BLaER1 treated with 17β-estradiol and CSF1 and Interleukin-3, amounts not matched to agents 10 nM and 100 nM (cell line): ENCODE measurements around the gene MNX1.

ENCODE experiments used
- H3K27ac ChIP-seq, 11 experiments: shearing (Covaris generic); formaldehyde crosslinking; 2 replicates each; pipeline ENCODE4 v1.8.1; 2022
- H3K27me3 ChIP-seq, 11 experiments: shearing (Covaris generic); formaldehyde crosslinking; 2 replicates each; pipeline ENCODE4 v1.8.1; 2022
- H3K36me3 ChIP-seq, 11 experiments: shearing (Covaris generic); formaldehyde crosslinking; 2 replicates each; pipeline ENCODE4 v1.8.1; 2022
- H3K4me1 ChIP-seq, 10 experiments: shearing (Covaris generic); formaldehyde crosslinking; 2 replicates each; pipeline ENCODE4 v1.8.1; 2022
- H3K4me2 ChIP-seq, 11 experiments: shearing (Covaris generic); formaldehyde crosslinking; 2 replicates each; pipeline ENCODE4 v1.8.1; 2022
- H3K4me3 ChIP-seq, 10 experiments: shearing (Covaris generic); formaldehyde crosslinking; 2 replicates each; pipeline ENCODE4 v1.8.1; 2022
- H3K9ac ChIP-seq, 11 experiments: shearing (Covaris generic); formaldehyde crosslinking; 2 replicates each; pipeline ENCODE4 v1.8.1; 2022
- H3K9me3 ChIP-seq, 11 experiments: shearing (Covaris generic); formaldehyde crosslinking; replicated peaks in 1 of 11; 2 replicates each; pipeline ENCODE4 v1.8.1; 2022
- H4K20me1 ChIP-seq, 11 experiments: shearing (Covaris generic); formaldehyde crosslinking; 2 replicates each; pipeline ENCODE4 v1.8.1; 2022
- Cebpa-rat ChIP-seq, 11 experiments: shearing (Covaris generic); IDR thresholded peaks; 2 replicates each; pipeline ENCODE4 v1.8.1; 2022

MNX1 gene

GRCh38 chr7:157046681-157047080 lies 36.2 kb upstream of the MNX1 start:
- no peak overlapping the region for H3K4me2 ChIP-seq
- no peak overlapping the region for H3K4me3 ChIP-seq
- no peak for TF ChIP-seq Cebpa-rat (IDR thresholded peaks at IDR 0.05)
- no peaks in the 10 kb centered on the region for H3K9me3 ChIP-seq
- no peaks in the 10 kb centered on the region for H3K36me3 ChIP-seq
- no peak overlapping the region for H3K9ac ChIP-seq
- H3K4me1 ChIP-seq: no peaks in the 10 kb centered on the region
- H3K27ac ChIP-seq: no peak overlapping the region
- H3K27me3 ChIP-seq: no peaks in the 10 kb centered on the region
- no peaks in the 10 kb centered on the region; a peak in 1 of 22 replicates for H4K20me1 ChIP-seq

GRCh38 chr7:157044943-157045660 lies 34.6 kb upstream of the MNX1 start:
- Histone ChIP-seq H3K4me3 (no peak overlapping the region), H3K4me2 (no peak overlapping the region), H3K36me3 (no peaks in the 10 kb centered on the region), H3K9me3 (no peaks in the 10 kb centered on the region), H3K27me3 (no peaks in the 10 kb centered on the region), H4K20me1 (no peaks in the 10 kb centered on the region; a peak in 2 of 22 replicates), H3K4me1 (no peaks in the 10 kb centered on the region), H3K9ac (no peak overlapping the region), H3K27ac (no peak overlapping the region)
- TF ChIP-seq Cebpa-rat (IDR thresholded peaks at IDR 0.05): no peak

- TF ChIP-seq Cebpa-rat (IDR thresholded peaks at IDR 0.05): no peak
- Histone ChIP-seq H3K9ac (no peak overlapping the region), H3K27ac (no peak overlapping the region), H3K4me1 (no peaks in the 10 kb centered on the region), H3K9me3 (no peaks in the 10 kb centered on the region), H3K27me3 (no peaks in the 10 kb centered on the region), H3K4me2 (no peak overlapping the region), H4K20me1 (no peaks in the 10 kb centered on the region; a peak in 2 of 22 replicates), H3K36me3 (no peaks in the 10 kb centered on the region), H3K4me3 (no peak overlapping the region)
These were observed 33.8 kb upstream of the MNX1 start for GRCh38 chr7:157044147-157044687.

- H3K27ac ChIP-seq: no peak overlapping the region
- H3K4me1 ChIP-seq: no peaks in the 10 kb centered on the region
- TF ChIP-seq Cebpa-rat (IDR thresholded peaks at IDR 0.05): no peak
- no peaks in the 10 kb centered on the region for H3K9me3 ChIP-seq
- H3K27me3 ChIP-seq: no peaks in the 10 kb centered on the region
- H3K4me2 ChIP-seq: no peak overlapping the region
- no peak overlapping the region for H3K9ac ChIP-seq
- no peaks in the 10 kb centered on the region for H3K36me3 ChIP-seq
- H3K4me3 ChIP-seq: no peak overlapping the region
- H4K20me1 ChIP-seq: no peaks in the 10 kb centered on the region; a peak in 2 of 22 replicates
These were observed 33.3 kb upstream of the MNX1 start for GRCh38 chr7:157043745-157044144.

GRCh38 chr7:157041514-157042277 lies 31.2 kb upstream of the MNX1 start:
- Histone ChIP-seq H3K4me1 (0 out of 20 replicates have a peak, but pooled peaks cover 0 to 3% (median 0%) of the 10 kb centered on the region in 10 experiments), H3K4me3 (no peak overlapping the region), H3K4me2 (no peak overlapping the region), H3K9me3 (peaks cover 0 to 4% (median 0%) of the 10 kb centered on the region in 11 experiments; a peak in 5 of 22 replicates), H3K27ac (no peak overlapping the region), H3K9ac (no peak overlapping the region), H3K27me3 (no peaks in the 10 kb centered on the region), H3K36me3 (no peaks in the 10 kb centered on the region), H4K20me1 (no peaks in the 10 kb centered on the region; a peak in 2 of 22 replicates)
- TF ChIP-seq Cebpa-rat (IDR thresholded peaks at IDR 0.05): no peak

- no peaks in the 10 kb centered on the region for H3K27me3 ChIP-seq
- 0 out of 20 replicates have a peak, but pooled peaks cover 0 to 3% (median 0%) of the 10 kb centered on the region in 10 experiments for H3K4me1 ChIP-seq
- no peaks in the 10 kb centered on the region; a peak in 2 of 22 replicates for H4K20me1 ChIP-seq
- H3K9ac ChIP-seq: no peak overlapping the region
- H3K9me3 ChIP-seq: peaks cover 2 to 11% (median 5%) of the 10 kb centered on the region in 11 experiments; a peak in 17 of 22 replicates
- H3K36me3 ChIP-seq: no peaks in the 10 kb centered on the region
- no peak for TF ChIP-seq Cebpa-rat (IDR thresholded peaks at IDR 0.05)
- no peak overlapping the region for H3K4me2 ChIP-seq
- no peak overlapping the region for H3K4me3 ChIP-seq
- no peak overlapping the region for H3K27ac ChIP-seq
These were observed 30.5 kb upstream of the MNX1 start for GRCh38 chr7:157041004-157041403.

GRCh38 chr7:157037635-157038034 lies 27.2 kb upstream of the MNX1 start:
- Histone ChIP-seq H3K4me1 (peaks cover 0 to 8% (median 0%) of the 10 kb centered on the region in 10 experiments; a peak in 1 of 20 replicates), H3K4me2 (no peak overlapping the region), H3K27me3 (0 out of 22 replicates have a peak, but pooled peaks cover 0 to 4% (median 0%) of the 10 kb centered on the region in 11 experiments), H3K4me3 (no peak overlapping the region), H4K20me1 (no peaks in the 10 kb centered on the region; a peak in 1 of 22 replicates), H3K36me3 (no peaks in the 10 kb centered on the region), H3K27ac (no peak overlapping the region), H3K9ac (no peak overlapping the region), H3K9me3 (peaks cover 6 to 18% (median 10%) of the 10 kb centered on the region in 11 experiments; a peak in 17 of 22 replicates)
- no peak for TF ChIP-seq Cebpa-rat (IDR thresholded peaks at IDR 0.05)

- Histone ChIP-seq H3K9ac (no peak overlapping the region), H3K36me3 (no peaks in the 10 kb centered on the region), H3K4me1 (peaks cover 0 to 8% (median 0%) of the 10 kb centered on the region in 10 experiments; a peak in 1 of 20 replicates), H4K20me1 (no peaks in the 10 kb centered on the region; a peak in 1 of 22 replicates), H3K4me2 (no peak overlapping the region), H3K27ac (no peak overlapping the region), H3K4me3 (no peak overlapping the region), H3K9me3 (peaks cover 6 to 18% (median 10%) of the 10 kb centered on the region in 11 experiments; a peak in 17 of 22 replicates), H3K27me3 (peaks cover 0 to 5% (median 0%) of the 10 kb centered on the region in 11 experiments; a peak in 1 of 22 replicates)
- no peak for TF ChIP-seq Cebpa-rat (IDR thresholded peaks at IDR 0.05)
These were observed 26.6 kb upstream of the MNX1 start for GRCh38 chr7:157037028-157037427.

GRCh38 chr7:157035979-157036378 lies 25.5 kb upstream of the MNX1 start:
- Histone ChIP-seq H3K27ac (no peak overlapping the region), H3K4me3 (no peak overlapping the region), H3K27me3 (peaks cover 0 to 9% (median 0%) of the 10 kb centered on the region in 11 experiments; a peak in 2 of 22 replicates), H3K9me3 (peaks cover 6 to 18% (median 10%) of the 10 kb centered on the region in 11 experiments; a peak in 17 of 22 replicates), H3K4me2 (no peak overlapping the region), H4K20me1 (no peaks in the 10 kb centered on the region; a peak in 1 of 22 replicates), H3K36me3 (no peaks in the 10 kb centered on the region), H3K4me1 (peaks cover 0 to 8% (median 0%) of the 10 kb centered on the region in 10 experiments; a peak in 1 of 20 replicates), H3K9ac (no peak overlapping the region)
- TF ChIP-seq Cebpa-rat (IDR thresholded peaks at IDR 0.05): no peak
